ENCODE results near the gene RAB20.

Gene RAB20

DNA sequence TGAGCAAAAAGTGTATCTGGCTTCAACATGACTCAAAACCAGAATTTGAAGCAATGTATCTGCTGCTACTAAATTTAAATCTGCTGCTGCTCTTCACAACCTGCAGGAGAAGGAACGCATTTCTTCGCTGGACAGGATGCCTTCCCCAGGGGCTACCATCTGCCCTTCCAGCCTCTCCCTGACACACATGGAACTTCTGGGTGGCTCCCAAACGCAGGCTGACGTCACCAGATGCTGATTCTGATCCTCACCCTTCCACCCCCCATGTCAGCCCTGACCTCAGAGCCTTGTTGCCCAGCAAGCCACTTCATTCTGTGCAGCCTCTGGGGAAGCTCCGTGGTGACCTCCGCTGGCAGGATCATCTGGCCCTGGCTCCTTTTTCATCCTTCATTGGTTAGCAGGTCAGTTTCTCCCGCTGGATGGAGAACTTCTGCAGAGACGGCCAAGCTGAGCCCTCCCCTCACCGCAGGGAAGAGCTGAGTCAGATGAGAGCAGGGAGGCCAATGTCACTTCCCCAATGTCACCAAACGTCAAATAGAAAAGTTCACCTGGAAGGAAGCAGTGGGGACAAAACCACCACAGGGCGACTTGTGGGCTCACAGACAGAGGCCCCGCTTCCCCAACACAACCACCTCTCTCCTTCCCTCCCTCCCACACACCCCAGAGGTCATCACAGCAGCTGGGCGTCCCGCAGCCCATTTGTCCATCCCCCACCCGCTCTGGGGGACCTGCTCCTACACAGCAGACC, 14.0 kb upstream of the RAB20 start:
- Histone ChIP-seq H2AFZ (ENCODE audit: low read length) (peak overlapping the region; percentile 75), H3K4me2 (ENCODE audit: low read depth, low read length, poor library complexity, severe bottlenecking) (peak overlapping the region; percentile 37), H3F3A (ENCODE audit: low read depth) (no peaks in the 10 kb centered on the region), H3K9me2 (replicated peaks; ENCODE audit: low read depth, low read length) (no peaks in the 10 kb centered on the region), H3K4me3 (ENCODE audit: low read length, poor library complexity, severe bottlenecking) (no peak overlapping the region), H4K20me1 (ENCODE audit: insufficient read depth, low read length, poor library complexity, severe bottlenecking) (no peaks in the 10 kb centered on the region), H3K79me2 (ENCODE audit: insufficient read depth, low read length) (no peaks in the 10 kb centered on the region), H3K4me1 (ENCODE audit: insufficient read depth, low read length, poor library complexity, severe bottlenecking) (peaks cover 14% of the 10 kb centered on the region), H3K9ac (ENCODE audit: low read depth, low read length, poor library complexity, severe bottlenecking) (no peak overlapping the region), H3K36me3 (ENCODE audit: insufficient read depth, low read length) (no peaks in the 10 kb centered on the region), H3K27me3 (ENCODE audit: insufficient read depth, low read length, poor library complexity, severe bottlenecking) (no peaks in the 10 kb centered on the region), H3K9me3 (ENCODE audit: insufficient read depth, low read depth, low read length) (no peaks in the 10 kb centered on the region)
- TF ChIP-seq, protein P1, sequence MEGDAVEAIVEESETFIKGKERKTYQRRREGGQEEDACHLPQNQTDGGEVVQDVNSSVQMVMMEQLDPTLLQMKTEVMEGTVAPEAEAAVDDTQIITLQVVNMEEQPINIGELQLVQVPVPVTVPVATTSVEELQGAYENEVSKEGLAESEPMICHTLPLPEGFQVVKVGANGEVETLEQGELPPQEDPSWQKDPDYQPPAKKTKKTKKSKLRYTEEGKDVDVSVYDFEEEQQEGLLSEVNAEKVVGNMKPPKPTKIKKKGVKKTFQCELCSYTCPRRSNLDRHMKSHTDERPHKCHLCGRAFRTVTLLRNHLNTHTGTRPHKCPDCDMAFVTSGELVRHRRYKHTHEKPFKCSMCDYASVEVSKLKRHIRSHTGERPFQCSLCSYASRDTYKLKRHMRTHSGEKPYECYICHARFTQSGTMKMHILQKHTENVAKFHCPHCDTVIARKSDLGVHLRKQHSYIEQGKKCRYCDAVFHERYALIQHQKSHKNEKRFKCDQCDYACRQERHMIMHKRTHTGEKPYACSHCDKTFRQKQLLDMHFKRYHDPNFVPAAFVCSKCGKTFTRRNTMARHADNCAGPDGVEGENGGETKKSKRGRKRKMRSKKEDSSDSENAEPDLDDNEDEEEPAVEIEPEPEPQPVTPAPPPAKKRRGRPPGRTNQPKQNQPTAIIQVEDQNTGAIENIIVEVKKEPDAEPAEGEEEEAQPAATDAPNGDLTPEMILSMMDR (conservative IDR thresholded peaks at IDR 0.05; ENCODE audit: low read length): peak; percentile 41
- no peak for TF ChIP-seq EZH2phosphoT487 (IDR thresholded peaks at IDR 0.05; ENCODE audit: borderline replicate concordance)

DNA sequence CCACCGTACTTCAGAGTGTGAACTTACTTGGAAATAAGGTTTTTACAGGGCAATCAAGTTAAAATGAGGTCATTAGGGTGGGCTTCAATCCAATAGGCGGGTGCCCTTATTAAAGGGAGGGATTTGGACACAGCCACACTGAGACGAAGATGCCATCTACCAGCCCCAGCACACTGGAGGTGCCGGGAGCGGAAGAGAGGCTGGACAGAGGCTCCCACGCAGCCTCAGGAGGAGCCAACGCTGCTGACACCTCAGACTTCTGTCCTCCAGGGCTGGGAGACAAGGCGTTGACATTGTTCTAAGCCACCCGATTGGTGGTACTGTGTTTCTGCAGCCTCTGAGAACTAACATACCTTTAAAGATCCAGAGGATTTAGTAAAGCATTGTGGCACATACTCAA, 12.6 kb upstream of the RAB20 start:
- Histone ChIP-seq H3K27me3 (ENCODE audit: insufficient read depth, low read length, poor library complexity, severe bottlenecking) (no peaks in the 10 kb centered on the region), H3K4me3 (ENCODE audit: low read length, poor library complexity, severe bottlenecking) (no peak overlapping the region), H3K9me2 (replicated peaks; ENCODE audit: low read depth, low read length) (no peaks in the 10 kb centered on the region), H4K20me1 (ENCODE audit: insufficient read depth, low read length, poor library complexity, severe bottlenecking) (no peaks in the 10 kb centered on the region), H2AFZ (ENCODE audit: low read length) (no peak overlapping the region), H3F3A (ENCODE audit: low read depth) (no peaks in the 10 kb centered on the region), H3K36me3 (ENCODE audit: insufficient read depth, low read length) (no peaks in the 10 kb centered on the region), H3K79me2 (ENCODE audit: insufficient read depth, low read length) (no peaks in the 10 kb centered on the region), H3K4me1 (ENCODE audit: insufficient read depth, low read length, poor library complexity, severe bottlenecking) (peaks cover 14% of the 10 kb centered on the region), H3K9ac (ENCODE audit: low read depth, low read length, poor library complexity, severe bottlenecking) (no peak overlapping the region), H3K9me3 (ENCODE audit: insufficient read depth, low read depth, low read length) (no peaks in the 10 kb centered on the region), H3K4me2 (ENCODE audit: low read depth, low read length, poor library complexity, severe bottlenecking) (no peak overlapping the region)
- no peak for TF ChIP-seq EZH2phosphoT487 (IDR thresholded peaks at IDR 0.05; ENCODE audit: borderline replicate concordance)
- TF ChIP-seq, protein P1 (conservative IDR thresholded peaks at IDR 0.05; ENCODE audit: low read length): no peak

GRCh38 chr13:110572778-110573118, 11.2 kb upstream of the RAB20 start:
- H3F3A ChIP-seq (ENCODE audit: low read depth): no peaks in the 10 kb centered on the region
- no peak overlapping the region for H3K9ac ChIP-seq (ENCODE audit: low read depth, low read length, poor library complexity, severe bottlenecking)
- TF ChIP-seq, protein P1 (conservative IDR thresholded peaks at IDR 0.05; ENCODE audit: low read length): no peak
- TF ChIP-seq EZH2phosphoT487 (IDR thresholded peaks at IDR 0.05; ENCODE audit: borderline replicate concordance): no peak
- peaks cover 14% of the 10 kb centered on the region for H3K4me1 ChIP-seq (ENCODE audit: insufficient read depth, low read length, poor library complexity, severe bottlenecking)
- H3K27me3 ChIP-seq (ENCODE audit: insufficient read depth, low read length, poor library complexity, severe bottlenecking): no peaks in the 10 kb centered on the region
- no peak overlapping the region for H2AFZ ChIP-seq (ENCODE audit: low read length)
- no peaks in the 10 kb centered on the region for H3K36me3 ChIP-seq (ENCODE audit: insufficient read depth, low read length)
- H3K4me3 ChIP-seq (ENCODE audit: low read length, poor library complexity, severe bottlenecking): no peak overlapping the region
- H3K4me2 ChIP-seq (ENCODE audit: low read depth, low read length, poor library complexity, severe bottlenecking): no peak overlapping the region
- no peaks in the 10 kb centered on the region for H3K79me2 ChIP-seq (ENCODE audit: insufficient read depth, low read length)
- no peaks in the 10 kb centered on the region for H4K20me1 ChIP-seq (ENCODE audit: insufficient read depth, low read length, poor library complexity, severe bottlenecking)
- no peaks in the 10 kb centered on the region for H3K9me2 ChIP-seq (replicated peaks; ENCODE audit: low read depth, low read length)
- H3K9me3 ChIP-seq (ENCODE audit: insufficient read depth, low read depth, low read length): no peaks in the 10 kb centered on the region
